Stimulated activated memory B cell treated with anti-CD40 and anti-IgM and Interleukin-4, amounts not matched to agents 10 μg/mL and 1 μg/mL and 100 μg/mL, for 72 hours (primary cell): Measurements from ENCODE around the gene LNP1.
"Not testable (repeated sequence)": the region's sequence is repeated elsewhere in the genome, so short reads cannot be mapped to it uniquely, and the experiment has no call there.

Source experiments
- ATAC-seq: fragments of 150-1000 bp; cut with Tn5 transposase; 2 replicates; pipeline ENCODE4 v1.10.0; 2021
- H3K27ac Mint-ChIP-seq: one replicate; pipeline ENCODE4 v1.8.0; 2022; ENCODE audit warnings: mild to moderate bottlenecking, mixed read lengths
- H3K27me3 Mint-ChIP-seq: one replicate; pipeline ENCODE4 v1.8.0; 2022; ENCODE audit warnings: mixed read lengths
- H3K36me3 Mint-ChIP-seq: one replicate; pipeline ENCODE4 v1.8.0; 2022; ENCODE audit warnings: mixed read lengths
- H3K4me1 Mint-ChIP-seq: one replicate; pipeline ENCODE4 v1.8.0; 2022; ENCODE audit warnings: mixed read lengths
- H3K4me3 Mint-ChIP-seq: one replicate; pipeline ENCODE4 v1.8.0; 2022; ENCODE audit warnings: mild to moderate bottlenecking, moderate library complexity, mixed read lengths
- H3K9me3 Mint-ChIP-seq: one replicate; pipeline ENCODE4 v1.8.0; 2022; ENCODE audit warnings: mixed read lengths

Gene LNP1

DNA sequence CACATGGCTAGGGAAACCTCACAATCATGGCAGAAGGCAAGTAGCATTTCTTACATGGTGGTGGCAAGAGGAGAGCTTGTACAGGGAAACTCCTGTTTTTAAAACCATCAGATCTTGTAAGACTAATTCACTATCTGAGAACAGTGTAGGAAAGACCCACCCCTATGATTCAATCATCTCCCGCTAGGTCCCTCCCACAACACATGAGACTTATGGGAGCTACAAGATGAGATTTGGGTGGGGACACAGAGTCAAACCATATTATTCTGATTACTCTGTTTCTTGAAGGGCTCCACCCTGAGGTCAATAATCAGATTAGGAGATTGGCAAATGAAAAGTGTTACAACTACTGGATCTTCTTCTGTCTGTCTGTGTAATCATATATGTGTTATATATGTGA lies 69.6 kb downstream of the LNP1 start:
- H3K9me3 Mint-ChIP-seq: peaks cover 9% of the 10 kb centered on the region
- no peaks in the 10 kb centered on the region for H3K36me3 Mint-ChIP-seq
- H3K4me1 Mint-ChIP-seq: peaks cover 9% of the 10 kb centered on the region
- ATAC-seq: no peak
- no peak overlapping the region for H3K27ac Mint-ChIP-seq
- no peaks in the 10 kb centered on the region for H3K27me3 Mint-ChIP-seq
- no peak overlapping the region for H3K4me3 Mint-ChIP-seq

DNA sequence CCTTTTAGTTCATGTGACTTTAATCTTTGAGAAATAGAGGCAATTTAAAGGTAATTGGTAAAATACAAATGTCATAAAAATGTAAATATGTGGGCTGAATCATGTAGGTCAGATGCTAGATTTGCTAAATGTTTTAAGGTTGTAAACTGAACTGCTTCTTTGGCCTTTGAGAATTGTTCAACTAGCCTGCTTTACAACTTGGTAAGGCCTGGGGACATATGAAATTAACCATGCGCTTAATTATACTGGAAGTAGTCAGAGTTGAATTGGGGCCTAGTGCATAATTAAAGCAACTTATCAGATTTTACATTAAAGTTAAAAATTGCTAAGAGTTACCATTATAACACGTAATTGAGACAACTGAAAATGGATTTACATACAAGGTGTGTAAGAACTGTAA lies 70.1 kb downstream of the LNP1 start:
- Mint-ChIP-seq H3K4me3 (no peak overlapping the region), H3K36me3 (no peaks in the 10 kb centered on the region), H3K27me3 (no peaks in the 10 kb centered on the region), H3K27ac (no peak overlapping the region), H3K4me1 (peaks cover 4% of the 10 kb centered on the region), H3K9me3 (peaks cover 9% of the 10 kb centered on the region)
- no peak for ATAC-seq

GRCh38 chr3:100477851-100478360 lies 76.6 kb downstream of the LNP1 start:
- H3K4me3 Mint-ChIP-seq, H3K9me3 Mint-ChIP-seq, H3K36me3 Mint-ChIP-seq, H3K4me1 Mint-ChIP-seq, H3K27me3 Mint-ChIP-seq, H3K27ac Mint-ChIP-seq, ATAC-seq: not testable (repeated sequence)

- not testable (repeated sequence) for H3K4me3 Mint-ChIP-seq, H3K4me1 Mint-ChIP-seq, H3K9me3 Mint-ChIP-seq, H3K27ac Mint-ChIP-seq, ATAC-seq, H3K27me3 Mint-ChIP-seq, H3K36me3 Mint-ChIP-seq
Measured at GRCh38 chr3:100478521-100478920, 77.2 kb downstream of the LNP1 start.

DNA sequence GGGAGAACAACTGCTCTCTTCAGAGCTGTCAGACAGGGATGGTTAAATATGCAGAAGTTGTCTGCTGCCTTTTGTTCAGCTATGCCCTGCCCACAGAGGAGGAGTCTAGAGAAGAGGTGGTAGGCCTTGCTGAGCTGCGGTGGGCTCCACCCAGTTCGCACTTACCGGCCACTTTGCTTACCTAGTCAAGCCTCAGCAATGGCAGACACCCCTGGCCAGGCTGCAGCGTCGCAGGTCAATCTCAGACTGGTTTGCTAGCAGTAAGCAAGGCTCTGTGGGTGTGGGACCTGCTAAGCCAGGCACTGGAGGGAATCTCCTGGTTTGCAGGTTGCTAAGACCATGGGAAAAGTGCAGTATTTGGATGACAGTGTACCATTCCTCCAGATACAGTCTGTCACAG lies 78.7 kb downstream of the LNP1 start:
- Mint-ChIP-seq H3K4me3 (no peak overlapping the region), H3K9me3 (no peaks in the 10 kb centered on the region), H3K27me3 (peaks cover 25% of the 10 kb centered on the region), H3K36me3 (no peaks in the 10 kb centered on the region), H3K27ac (no peak overlapping the region), H3K4me1 (no peaks in the 10 kb centered on the region)
- no peak for ATAC-seq

DNA sequence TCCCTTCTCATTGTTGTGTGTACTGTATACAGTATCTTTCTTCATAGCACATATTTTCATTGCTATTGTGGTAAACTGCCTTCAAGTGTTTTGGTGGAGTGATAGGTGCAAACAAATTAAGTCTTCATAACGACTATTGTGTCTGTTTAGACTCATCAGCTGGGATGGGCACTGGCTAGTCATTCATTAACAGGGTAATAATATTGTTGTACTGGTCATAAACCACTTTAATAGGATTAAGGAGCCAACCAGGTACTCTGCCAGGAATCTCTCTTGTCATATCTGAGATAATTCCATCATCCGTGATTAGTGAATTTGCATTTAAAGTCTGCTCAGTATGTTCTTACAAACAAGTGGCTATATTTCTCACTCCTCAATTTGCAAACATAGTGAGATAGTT lies 80.8 kb downstream of the LNP1 start:
- Mint-ChIP-seq H3K27ac (no peak overlapping the region), H3K27me3 (peaks cover 29% of the 10 kb centered on the region), H3K4me3 (no peak overlapping the region), H3K36me3 (no peaks in the 10 kb centered on the region), H3K9me3 (no peaks in the 10 kb centered on the region), H3K4me1 (no peaks in the 10 kb centered on the region)
- no peak for ATAC-seq

DNA sequence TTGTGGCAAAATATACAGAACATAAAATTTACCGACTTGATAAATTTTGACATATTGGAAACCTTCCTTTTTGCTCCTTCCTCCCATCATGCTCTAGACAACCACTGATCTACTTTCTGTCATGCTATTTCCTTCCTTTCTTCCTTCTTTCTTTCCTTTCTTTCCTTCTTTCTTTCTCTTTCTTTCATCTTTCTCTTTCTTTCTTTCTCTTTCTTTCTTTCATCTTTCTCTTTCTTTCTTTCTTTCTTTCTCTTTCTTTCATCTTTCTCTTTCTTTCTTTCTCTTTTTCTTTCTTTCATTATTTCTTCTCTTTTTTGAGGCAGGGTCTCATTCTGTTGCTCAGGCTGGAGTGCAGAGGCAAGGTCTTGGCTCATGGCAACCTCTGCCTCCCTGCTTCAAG lies 82.2 kb downstream of the LNP1 start:
- no peak for ATAC-seq
- Mint-ChIP-seq H3K4me3 (no peak overlapping the region), H3K4me1 (no peaks in the 10 kb centered on the region), H3K36me3 (no peaks in the 10 kb centered on the region), H3K9me3 (no peaks in the 10 kb centered on the region), H3K27ac (no peak overlapping the region), H3K27me3 (peaks cover 29% of the 10 kb centered on the region)

GRCh38 chr3:100486808-100487207 lies 85.5 kb downstream of the LNP1 start:
- Mint-ChIP-seq H3K4me1 (no peaks in the 10 kb centered on the region), H3K9me3 (no peaks in the 10 kb centered on the region), H3K27me3 (peaks cover 29% of the 10 kb centered on the region), H3K27ac (no peak overlapping the region), H3K4me3 (no peak overlapping the region), H3K36me3 (no peaks in the 10 kb centered on the region)
- no peak for ATAC-seq

- Mint-ChIP-seq H3K27me3 (peaks cover 14% of the 10 kb centered on the region), H3K27ac (no peak overlapping the region), H3K9me3 (no peaks in the 10 kb centered on the region), H3K36me3 (no peaks in the 10 kb centered on the region), H3K4me3 (no peak overlapping the region), H3K4me1 (peaks cover 8% of the 10 kb centered on the region)
- no peak for ATAC-seq
Measured at GRCh38 chr3:100489118-100489517, 87.8 kb downstream of the LNP1 start.

DNA sequence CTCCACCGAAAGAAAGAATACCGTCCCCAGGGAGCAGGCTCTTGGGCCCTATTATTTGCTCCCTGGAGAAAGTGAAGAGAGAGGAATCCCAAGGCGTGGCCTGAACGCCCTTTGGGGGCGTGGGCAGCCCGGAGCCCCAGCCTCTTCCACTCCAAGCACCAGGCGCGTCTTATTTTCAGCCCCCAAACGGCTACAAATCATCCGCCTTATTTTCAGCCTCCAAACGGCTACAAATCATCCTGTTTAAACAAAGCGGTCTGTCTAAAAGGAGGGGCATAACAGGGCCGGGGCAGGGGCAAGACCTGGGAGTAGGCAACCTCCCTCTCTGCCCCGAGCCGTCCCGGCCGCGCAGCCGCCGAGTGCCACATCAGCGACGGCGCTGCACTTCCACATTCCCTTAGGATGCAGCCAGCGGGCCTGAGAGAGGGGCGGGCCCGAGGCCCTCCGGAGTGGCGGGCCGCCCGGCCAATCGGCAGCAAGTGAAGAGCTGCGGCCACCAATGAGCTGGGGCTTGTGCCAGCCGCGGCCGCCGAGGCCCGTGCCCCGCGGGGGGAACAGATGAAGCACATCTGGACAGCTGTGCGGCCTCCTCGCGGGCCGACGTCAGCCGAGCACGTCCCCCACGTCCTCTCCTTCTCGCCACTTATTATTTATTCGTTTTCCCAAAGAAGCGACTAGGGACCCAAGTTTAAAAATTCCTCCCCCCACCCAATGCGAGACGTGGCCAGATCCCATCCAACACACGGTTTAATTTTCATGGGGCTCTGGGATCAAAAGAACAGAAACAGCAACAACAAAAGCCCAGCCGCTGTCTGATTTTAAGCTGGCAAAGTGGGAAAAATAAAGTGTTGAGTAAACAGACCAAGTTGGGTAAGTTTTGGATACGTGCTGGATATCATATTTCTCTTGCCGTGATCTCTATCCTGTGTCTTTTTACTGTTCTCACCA lies 91.0 kb downstream of the LNP1 start, which contains the start of gene TMEM45A:
Gene TMEM45A (plus strand): TSS at position 561 of the 948 bp plus-strand sequence. CDS start 62,593 bp downstream, outside the sequence.
- Mint-ChIP-seq H3K27me3 (peaks cover 11% of the 10 kb centered on the region), H3K9me3 (no peaks in the 10 kb centered on the region), H3K36me3 (no peaks in the 10 kb centered on the region), H3K4me3 (peak within 1 kb of the TSS; percentile 78), H3K4me1 (peaks cover 26% of the 10 kb centered on the region), H3K27ac (no peak within 1 kb of the TSS)
- peak; percentile 96 for ATAC-seq

DNA sequence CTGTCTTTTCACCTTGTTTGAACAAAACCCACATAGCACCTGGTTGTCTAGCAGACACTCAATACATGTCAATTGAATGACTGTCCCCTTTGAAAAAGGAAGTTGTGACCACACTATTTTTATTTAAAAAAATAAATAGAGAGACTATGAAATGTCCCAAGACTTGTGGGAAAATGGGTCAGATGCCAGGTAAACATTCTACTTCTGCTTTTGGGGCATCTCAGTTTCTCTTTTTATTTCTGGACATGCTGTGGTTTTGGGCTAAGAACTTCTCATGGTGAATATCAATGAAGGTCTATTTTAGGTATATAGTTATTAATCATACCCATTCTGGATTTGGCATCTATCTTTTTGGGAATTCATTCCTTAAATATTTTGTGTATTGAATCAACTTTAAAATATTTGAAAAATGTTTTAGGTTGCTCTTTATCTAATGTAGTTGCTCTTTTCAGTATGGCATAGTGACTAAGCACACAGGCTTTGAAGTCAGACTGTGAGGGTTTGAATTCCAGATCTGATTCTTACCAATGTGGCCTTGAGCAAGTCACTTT lies 95.4 kb downstream of the LNP1 start:
- H3K27me3 Mint-ChIP-seq: peaks cover 11% of the 10 kb centered on the region
- no peaks in the 10 kb centered on the region for H3K9me3 Mint-ChIP-seq
- no peaks in the 10 kb centered on the region for H3K36me3 Mint-ChIP-seq
- H3K4me3 Mint-ChIP-seq: no peak overlapping the region
- H3K27ac Mint-ChIP-seq: no peak overlapping the region
- peak; percentile 39 for ATAC-seq
- peaks cover 27% of the 10 kb centered on the region for H3K4me1 Mint-ChIP-seq

DNA sequence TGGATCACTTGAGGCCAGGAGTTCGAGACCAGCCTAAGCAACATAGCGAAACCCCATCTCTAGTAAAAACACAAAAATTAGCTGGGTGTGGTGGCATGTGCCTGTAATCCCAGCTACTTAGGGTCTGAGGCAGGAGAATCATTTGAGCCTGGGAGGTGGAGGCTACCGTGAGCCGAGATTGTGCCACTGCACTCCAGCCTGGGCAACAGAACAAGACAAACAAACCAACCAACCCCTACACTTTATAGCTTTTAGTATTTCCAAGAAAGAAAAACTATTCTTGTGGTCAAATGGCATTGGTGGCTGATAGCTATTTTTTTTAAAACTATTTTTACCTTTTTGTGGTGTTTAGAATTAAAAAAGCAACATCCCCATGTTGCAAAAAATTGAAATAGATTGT lies 98.3 kb downstream of the LNP1 start:
- Mint-ChIP-seq H3K4me3 (no peak overlapping the region), H3K9me3 (no peaks in the 10 kb centered on the region), H3K4me1 (peaks cover 20% of the 10 kb centered on the region), H3K36me3 (no peaks in the 10 kb centered on the region), H3K27me3 (peaks cover 23% of the 10 kb centered on the region), H3K27ac (no peak overlapping the region)
- no peak for ATAC-seq

DNA sequence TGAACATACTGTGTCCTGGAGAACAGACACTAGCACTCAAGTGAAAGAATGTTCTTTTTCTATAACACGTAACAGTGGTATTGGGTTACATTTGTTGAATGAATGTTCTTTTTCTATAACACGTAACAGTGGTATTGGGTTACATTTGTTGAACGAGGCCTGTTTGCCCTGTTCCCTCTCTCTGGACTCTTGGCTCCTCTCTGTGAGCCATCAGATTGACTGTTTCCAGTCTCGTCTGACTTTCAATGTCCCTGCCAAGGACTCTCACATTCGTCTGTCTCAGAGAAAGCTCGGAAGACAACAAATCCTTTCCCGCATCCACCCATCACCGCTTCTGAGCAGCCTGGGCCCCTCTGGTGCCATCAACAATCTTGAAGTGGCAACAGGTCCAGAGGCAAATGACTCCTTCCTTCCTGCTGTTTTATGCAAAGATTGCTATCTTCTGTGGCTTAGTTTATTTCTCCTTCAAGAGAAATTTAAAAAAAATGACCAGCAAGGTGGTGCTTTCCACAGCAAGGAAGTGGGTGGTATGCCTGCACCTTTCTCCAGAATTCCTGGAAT lies 99.1 kb downstream of the LNP1 start:
- peaks cover 23% of the 10 kb centered on the region for H3K27me3 Mint-ChIP-seq
- H3K36me3 Mint-ChIP-seq: no peaks in the 10 kb centered on the region
- no peaks in the 10 kb centered on the region for H3K9me3 Mint-ChIP-seq
- peaks cover 14% of the 10 kb centered on the region for H3K4me1 Mint-ChIP-seq
- ATAC-seq: no peak
- no peak overlapping the region for H3K27ac Mint-ChIP-seq
- no peak overlapping the region for H3K4me3 Mint-ChIP-seq

DNA sequence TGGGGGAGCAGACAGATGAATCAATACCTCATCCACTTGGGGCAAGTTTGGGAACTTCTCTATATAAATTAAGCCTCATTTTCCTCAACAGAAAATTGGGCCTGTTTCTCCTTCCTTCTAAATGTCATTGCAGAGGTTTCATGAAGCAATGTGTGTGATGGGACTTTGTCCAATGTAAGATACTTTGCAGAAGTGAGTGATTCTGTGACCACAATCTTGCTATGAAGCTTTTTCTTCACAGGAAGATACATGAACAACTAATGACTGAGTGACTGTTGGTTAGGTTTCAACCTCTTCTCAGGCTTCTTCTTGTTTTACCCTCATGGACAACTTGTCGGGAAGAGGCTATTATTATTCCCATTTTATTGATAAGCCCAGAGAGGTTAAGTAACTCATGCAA lies 102.1 kb downstream of the LNP1 start:
- Mint-ChIP-seq H3K4me3 (no peak overlapping the region), H3K27ac (no peak overlapping the region), H3K36me3 (no peaks in the 10 kb centered on the region), H3K4me1 (no peaks in the 10 kb centered on the region), H3K27me3 (peaks cover 51% of the 10 kb centered on the region), H3K9me3 (no peaks in the 10 kb centered on the region)
- ATAC-seq: no peak
